ENCODE results near the gene GRM4.
A peak's percentile ranks its signal among the peaks of the same experiment; 100 is the strongest.

The GRM4 gene

GRCh38 chr6:34144581-34145160, 1.2 kb downstream of the GRM4 start:
- in situ Hi-C loops (cut with MboI; ENCODE audit: low pct_unique_long_range_greater_than_20kb, low sequenced_read_pairs), result no loop called here
- DNase-seq, result no peak

GRCh38 chr6:34143884-34144580, 1.9 kb downstream of the GRM4 start:
- DNase-seq, result peak; percentile 63
- in situ Hi-C loops (cut with MboI; ENCODE audit: low pct_unique_long_range_greater_than_20kb, low sequenced_read_pairs), result no loop called here

- no peak for DNase-seq
- in situ Hi-C loops (cut with MboI; ENCODE audit: low pct_unique_long_range_greater_than_20kb, low sequenced_read_pairs), result no loop called here
These were observed 2.5 kb downstream of the GRM4 start for GRCh38 chr6:34143196-34143883.

GRCh38 chr6:34142061-34142998, 3.6 kb downstream of the GRM4 start:
- DNase-seq, result no peak
- in situ Hi-C loops (cut with MboI; ENCODE audit: low pct_unique_long_range_greater_than_20kb, low sequenced_read_pairs), result no loop called here

- in situ Hi-C loops (cut with MboI; ENCODE audit: low pct_unique_long_range_greater_than_20kb, low sequenced_read_pairs), result no loop called here
- no peak for DNase-seq
These were observed 5.8 kb downstream of the GRM4 start for GRCh38 chr6:34140075-34140474.

- in situ Hi-C loops (cut with MboI; ENCODE audit: low pct_unique_long_range_greater_than_20kb, low sequenced_read_pairs), result no loop called here
- DNase-seq, result peak; percentile 47
These were observed 6.9 kb downstream of the GRM4 start for GRCh38 chr6:34138914-34139510.

GRCh38 chr6:34138191-34138590, 7.7 kb downstream of the GRM4 start:
- in situ Hi-C loops (cut with MboI; ENCODE audit: low pct_unique_long_range_greater_than_20kb, low sequenced_read_pairs), result no loop called here
- DNase-seq, result no peak

GRCh38 chr6:34135541-34135940, 10.3 kb downstream of the GRM4 start:
- in situ Hi-C loops (cut with MboI; ENCODE audit: low pct_unique_long_range_greater_than_20kb, low sequenced_read_pairs), result no loop called here
- DNase-seq, result no peak

- DNase-seq, result peak; percentile 41
These were observed 13.3 kb downstream of the GRM4 start for GRCh38 chr6:34132486-34133185.

GRCh38 chr6:34131326-34132290, 14.3 kb downstream of the GRM4 start:
- in situ Hi-C loops (cut with MboI; ENCODE audit: low pct_unique_long_range_greater_than_20kb, low sequenced_read_pairs), result no loop called here
- no peak for DNase-seq

More at GRCh38 chr6:34132486-34133185, 13.3 kb downstream of the GRM4 start:
- in situ Hi-C loops (cut with MboI; ENCODE audit: low pct_unique_long_range_greater_than_20kb, low sequenced_read_pairs), result no loop called here

- in situ Hi-C loops (cut with MboI; ENCODE audit: low pct_unique_long_range_greater_than_20kb, low sequenced_read_pairs), result no loop called here
- no peak for DNase-seq
These were observed 15.0 kb downstream of the GRM4 start for GRCh38 chr6:34130862-34131261.

- in situ Hi-C loops (cut with MboI; ENCODE audit: low pct_unique_long_range_greater_than_20kb, low sequenced_read_pairs), result no loop called here
- no peak for DNase-seq
These were observed 16.1 kb downstream of the GRM4 start for GRCh38 chr6:34129753-34130152.

GRCh38 chr6:34128045-34128444, 17.8 kb downstream of the GRM4 start:
- DNase-seq, result no peak
- in situ Hi-C loops (cut with MboI; ENCODE audit: low pct_unique_long_range_greater_than_20kb, low sequenced_read_pairs), result no loop called here

GRCh38 chr6:34126419-34126818, 19.5 kb downstream of the GRM4 start:
- in situ Hi-C loops (cut with MboI; ENCODE audit: low pct_unique_long_range_greater_than_20kb, low sequenced_read_pairs), result no loop called here
- DNase-seq, result no peak

- in situ Hi-C loops (cut with MboI; ENCODE audit: low pct_unique_long_range_greater_than_20kb, low sequenced_read_pairs), result no loop called here
- DNase-seq, result no peak
These were observed 19.9 kb downstream of the GRM4 start for GRCh38 chr6:34125939-34126338.

GRCh38 chr6:34120953-34121675, 24.8 kb downstream of the GRM4 start:
- in situ Hi-C loops (cut with MboI; ENCODE audit: low pct_unique_long_range_greater_than_20kb, low sequenced_read_pairs), result no loop called here
- no peak for DNase-seq

- in situ Hi-C loops (cut with MboI; ENCODE audit: low pct_unique_long_range_greater_than_20kb, low sequenced_read_pairs), result no loop called here
These were observed 30.0 kb downstream of the GRM4 start for GRCh38 chr6:34115915-34116314.

More at GRCh38 chr6:34115915-34116314, 30.0 kb downstream of the GRM4 start:
- DNase-seq, result no peak

Measured in KBM-7 (cell line).